ENCODE measurements around the gene CWC27. TPM values are rescaled to one million over a fixed set of nuclear protein-coding genes. Genes with fewer than 3 reads are reported as not detected.

The CWC27 gene
- total and polyA plus RNA-seq, 10 donors = 11.1 to 22.1 (median 15.9) TPM

DNA sequence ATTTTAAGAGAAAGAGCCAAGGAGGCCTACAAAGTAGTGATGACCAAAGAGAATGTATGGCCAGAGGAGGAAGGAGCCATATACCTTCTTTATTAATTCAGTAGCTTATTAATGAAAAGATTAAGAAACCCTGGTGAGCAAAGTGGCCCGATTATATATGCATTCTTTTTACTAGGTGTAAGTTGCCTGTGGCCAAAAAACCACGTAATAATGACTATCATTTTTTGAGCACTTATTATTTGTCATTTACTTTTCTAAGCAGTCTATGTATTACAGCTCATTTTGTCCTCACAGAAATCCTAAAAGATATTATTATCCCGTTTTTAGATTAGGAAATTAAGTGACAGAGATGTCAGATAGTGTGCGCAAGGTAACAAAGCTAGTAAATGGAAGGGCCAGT lies 3.0 kb downstream of the CWC27 start:
- Histone ChIP-seq H3K36me3 (peaks cover 0 to 22% (median 6%) of the 10 kb centered on the region in 6 donors), H3K27ac (no peak overlapping the region), H3K9me3 (no peaks in the 10 kb centered on the region), H3K4me3 (no peak overlapping the region), H3K27me3 (replicated peaks in 1 of 7) (no peaks in the 10 kb centered on the region), H3K4me1 (peaks cover 20 to 82% (median 41%) of the 10 kb centered on the region in 6 donors)
- intact Hi-C loops (cut with DNase I; ENCODE audit: low total_unique reads) = no loop called here
- TF ChIP-seq, protein P1, sequence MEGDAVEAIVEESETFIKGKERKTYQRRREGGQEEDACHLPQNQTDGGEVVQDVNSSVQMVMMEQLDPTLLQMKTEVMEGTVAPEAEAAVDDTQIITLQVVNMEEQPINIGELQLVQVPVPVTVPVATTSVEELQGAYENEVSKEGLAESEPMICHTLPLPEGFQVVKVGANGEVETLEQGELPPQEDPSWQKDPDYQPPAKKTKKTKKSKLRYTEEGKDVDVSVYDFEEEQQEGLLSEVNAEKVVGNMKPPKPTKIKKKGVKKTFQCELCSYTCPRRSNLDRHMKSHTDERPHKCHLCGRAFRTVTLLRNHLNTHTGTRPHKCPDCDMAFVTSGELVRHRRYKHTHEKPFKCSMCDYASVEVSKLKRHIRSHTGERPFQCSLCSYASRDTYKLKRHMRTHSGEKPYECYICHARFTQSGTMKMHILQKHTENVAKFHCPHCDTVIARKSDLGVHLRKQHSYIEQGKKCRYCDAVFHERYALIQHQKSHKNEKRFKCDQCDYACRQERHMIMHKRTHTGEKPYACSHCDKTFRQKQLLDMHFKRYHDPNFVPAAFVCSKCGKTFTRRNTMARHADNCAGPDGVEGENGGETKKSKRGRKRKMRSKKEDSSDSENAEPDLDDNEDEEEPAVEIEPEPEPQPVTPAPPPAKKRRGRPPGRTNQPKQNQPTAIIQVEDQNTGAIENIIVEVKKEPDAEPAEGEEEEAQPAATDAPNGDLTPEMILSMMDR (IDR thresholded peaks at IDR 0.05 in 8 of 11, conservative IDR thresholded peaks at IDR 0.05 in 3 of 11) = no peak
- TF ChIP-seq POLR2A (IDR thresholded peaks at IDR 0.05) = no peak
- TF ChIP-seq POLR2AphosphoS5 (IDR thresholded peaks at IDR 0.05) = no peak
- 87 to 95% (median 90%) methylated on average over 4 of the region's 4 CpGs for WGBS, 5 donors
- no peak for DNase-seq

DNA sequence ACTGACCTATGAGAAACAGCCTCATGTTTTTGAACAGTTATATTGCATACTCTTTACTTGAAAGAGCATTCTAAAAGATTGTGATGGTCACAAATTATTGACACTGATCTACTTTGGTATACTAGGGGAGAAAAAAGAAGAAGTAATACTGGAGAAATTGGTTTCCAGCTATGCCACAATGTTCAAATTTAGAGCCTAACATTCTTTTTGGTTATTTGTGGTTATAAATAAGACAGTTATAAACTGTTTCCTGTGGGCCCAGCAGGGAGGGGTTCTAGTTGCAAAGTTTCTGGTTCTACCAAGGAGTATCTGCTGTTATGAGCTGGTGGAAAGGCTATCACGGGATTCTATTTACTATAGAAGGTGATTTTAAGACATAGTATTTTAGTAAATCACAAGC lies 4.8 kb downstream of the CWC27 start:
- Histone ChIP-seq H3K27me3 (replicated peaks in 1 of 7) (no peaks in the 10 kb centered on the region), H3K36me3 (peaks cover 0 to 28% (median 6%) of the 10 kb centered on the region in 6 donors), H3K4me3 (no peak overlapping the region), H3K4me1 (peaks cover 14 to 69% (median 27%) of the 10 kb centered on the region in 6 donors), H3K27ac (no peak overlapping the region), H3K9me3 (no peaks in the 10 kb centered on the region)
- 29 to 48% (median 35%) methylated on average over 1 of the region's 1 CpG for WGBS, 5 donors
- TF ChIP-seq POLR2AphosphoS5 (IDR thresholded peaks at IDR 0.05) = no peak
- no peak for DNase-seq
- intact Hi-C loops (cut with DNase I; ENCODE audit: low total_unique reads) = no loop called here

DNA sequence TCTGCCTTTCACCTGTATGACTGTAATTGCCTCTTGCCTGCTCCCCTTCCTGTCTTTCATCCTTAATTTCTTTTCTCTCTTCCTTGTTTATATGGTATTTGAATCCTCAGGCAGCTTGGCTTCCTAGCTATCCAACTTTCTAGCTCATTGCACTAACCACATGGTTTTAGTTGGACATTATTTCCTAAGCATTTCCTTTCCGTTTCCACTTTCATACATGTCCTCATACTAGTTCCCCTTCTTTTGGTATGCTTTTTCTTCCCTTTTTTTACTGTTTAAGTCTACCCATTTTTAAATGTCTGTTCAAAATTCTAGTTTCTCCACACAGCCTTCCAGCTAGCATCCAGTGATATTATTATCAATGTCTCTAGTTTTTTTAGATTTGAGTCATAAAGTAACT lies 6.6 kb downstream of the CWC27 start:
- TF ChIP-seq POLR2A (IDR thresholded peaks at IDR 0.05) (no peak), POLR2AphosphoS5 (IDR thresholded peaks at IDR 0.05) (no peak)
- TF ChIP-seq, protein P1 (IDR thresholded peaks at IDR 0.05 in 8 of 11, conservative IDR thresholded peaks at IDR 0.05 in 3 of 11) = no peak
- Histone ChIP-seq H3K27me3 (replicated peaks in 1 of 7) (no peaks in the 10 kb centered on the region), H3K4me3 (no peak overlapping the region), H3K36me3 (peaks cover 0 to 39% (median 6%) of the 10 kb centered on the region in 6 donors), H3K4me1 (peaks cover 4 to 57% (median 14%) of the 10 kb centered on the region in 6 donors), H3K27ac (peak overlapping the region in 2 of 8 donors; percentile 1 to 22), H3K9me3 (no peaks in the 10 kb centered on the region)
- intact Hi-C loops (cut with DNase I; ENCODE audit: low total_unique reads) = no loop called here
- 34 to 81% (median 66%) methylated on average over 1 of the region's 1 CpG for WGBS, 5 donors
- DNase-seq = no peak

DNA sequence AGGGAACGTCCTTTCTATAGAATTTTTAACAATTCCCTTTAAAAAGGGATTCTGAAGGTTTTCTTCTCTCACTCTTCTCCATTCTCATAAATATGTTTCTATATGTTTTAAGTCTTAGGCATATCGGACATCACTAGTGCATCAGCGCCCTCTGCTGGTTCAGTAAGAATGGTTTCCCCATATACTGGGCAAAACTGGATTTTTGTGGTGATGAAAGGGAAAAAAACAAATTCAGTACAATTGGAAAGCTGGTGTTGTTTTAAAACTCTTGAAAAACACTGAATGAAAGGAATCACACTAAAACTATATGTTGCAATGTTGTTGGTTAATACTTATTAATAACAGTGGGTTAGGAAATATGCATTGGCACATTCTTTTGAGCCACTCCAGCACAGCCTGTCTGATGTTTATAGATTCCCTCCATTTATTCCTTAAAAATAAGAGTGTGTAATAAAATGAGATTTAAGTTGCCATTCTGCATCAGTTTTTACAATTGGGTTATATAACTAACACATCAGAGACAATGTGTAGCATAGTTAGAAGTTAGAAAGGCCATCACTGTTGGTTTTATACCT lies 15.8 kb downstream of the CWC27 start:
- Histone ChIP-seq H3K27me3 (replicated peaks in 1 of 7) (no peaks in the 10 kb centered on the region), H3K27ac (no peak overlapping the region), H3K4me1 (peaks cover 0 to 10% (median 0%) of the 10 kb centered on the region in 6 donors), H3K9me3 (no peaks in the 10 kb centered on the region), H3K4me3 (no peak overlapping the region), H3K36me3 (peaks cover 0 to 49% (median 13%) of the 10 kb centered on the region in 6 donors)
- peak; percentile 75 for DNase-seq
- 2 to 9% (median 7%) methylated on average over 3 of the region's 3 CpGs for WGBS, 5 donors
- intact Hi-C loops (cut with DNase I; ENCODE audit: low total_unique reads) = no loop called here
- TF ChIP-seq POLR2A (IDR thresholded peaks at IDR 0.05) (no peak), POLR2AphosphoS5 (IDR thresholded peaks at IDR 0.05) (no peak)
- TF ChIP-seq, protein P1 (IDR thresholded peaks at IDR 0.05 in 8 of 11, conservative IDR thresholded peaks at IDR 0.05 in 3 of 11) = peak; percentile 45 to 89 (median 80)

Data from spleen (tissue), 11 donors.